NCI-H226 (cell line): Measurements from ENCODE around the gene CTNNA1.
A peak's percentile ranks its signal among the peaks of the same experiment; 100 is the strongest.
"Not testable (repeated sequence)": the region's sequence is repeated elsewhere in the genome, so short reads cannot be mapped to it uniquely, and the experiment has no call there.

Experiments
- DNase-seq: peaks from one replicate; pipeline ENCODE4 v3.0.0-alpha.2; 2015

CTNNA1 gene

GRCh38 chr5:138905541-138905940 is 152.3 kb downstream of the CTNNA1 start:
- DNase-seq = peak; percentile 68

- DNase-seq = no peak
Observed at GRCh38 chr5:138909734-138910133, 156.5 kb downstream of the CTNNA1 start.

- DNase-seq = no peak
Observed at GRCh38 chr5:138910546-138911185, 157.4 kb downstream of the CTNNA1 start.

GRCh38 chr5:138911441-138911840 is 158.2 kb downstream of the CTNNA1 start:
- no peak for DNase-seq

- DNase-seq = no peak
Observed at GRCh38 chr5:138912093-138912492, 158.9 kb downstream of the CTNNA1 start.

GRCh38 chr5:138913773-138914172 is 160.5 kb downstream of the CTNNA1 start:
- DNase-seq = no peak

- DNase-seq = no peak
Observed at GRCh38 chr5:138914338-138914737, 161.1 kb downstream of the CTNNA1 start.

GRCh38 chr5:138918686-138919085 is 165.5 kb downstream of the CTNNA1 start:
- DNase-seq = no peak

GRCh38 chr5:138920181-138920580 is 167.0 kb downstream of the CTNNA1 start:
- no peak for DNase-seq

- DNase-seq = not testable (repeated sequence)
Observed at GRCh38 chr5:138921362-138921761, 168.1 kb downstream of the CTNNA1 start.

GRCh38 chr5:138922494-138922893 is 169.3 kb downstream of the CTNNA1 start:
- no peak for DNase-seq

GRCh38 chr5:138925090-138925635 is 171.9 kb downstream of the CTNNA1 start:
- no peak for DNase-seq

- DNase-seq = no peak
Observed at GRCh38 chr5:138926257-138926656, 173.0 kb downstream of the CTNNA1 start.

- DNase-seq = no peak
Observed at GRCh38 chr5:138926688-138927448, 173.6 kb downstream of the CTNNA1 start.

GRCh38 chr5:138927544-138927943 is 174.3 kb downstream of the CTNNA1 start:
- DNase-seq = no peak

GRCh38 chr5:138927979-138928378 is 174.8 kb downstream of the CTNNA1 start:
- DNase-seq = no peak

- DNase-seq = no peak
Observed at GRCh38 chr5:138929571-138929955, 176.3 kb downstream of the CTNNA1 start.

- no peak for DNase-seq
Observed at GRCh38 chr5:138930371-138931097, 177.3 kb downstream of the CTNNA1 start.

- no peak for DNase-seq
Observed at GRCh38 chr5:138932171-138932810, 179.1 kb downstream of the CTNNA1 start.

- DNase-seq = no peak
Observed at GRCh38 chr5:138933522-138934290, 180.5 kb downstream of the CTNNA1 start.

- DNase-seq = no peak
Observed at GRCh38 chr5:138934971-138935370, 181.7 kb downstream of the CTNNA1 start.

GRCh38 chr5:138935466-138935865 is 182.2 kb downstream of the CTNNA1 start:
- no peak for DNase-seq
